Neural progenitor cell (in vitro differentiated cells): ENCODE results near the gene BTBD10. TPM values are rescaled to one million over a fixed set of nuclear protein-coding genes. Genes with fewer than 3 reads are reported as not detected.

Source experiments
- DNase-seq: peaks from one replicate; pipeline ENCODE4 v3.0.0-alpha.2; 2016; ENCODE audit warnings: low spot score
- H2AFZ ChIP-seq: fragments of 200-600 bp; sonication (generic); replicated peaks from 2 replicates; pipeline ENCODE4 v1.6.1; 2016; ENCODE audit warnings: antibody characterized with exemption
- H3F3A ChIP-seq: fragments of 200-600 bp; sonication (generic); 2 replicates; pipeline ENCODE4 v1.6.1; 2016; ENCODE audit warnings: antibody characterized with exemption, low read depth
- H3K27ac ChIP-seq: fragments of 200-600 bp; sonication (generic); 2 replicates; pipeline ENCODE4 v1.5.1; 2016; ENCODE audit warnings: mild to moderate bottlenecking
- H3K27me3 ChIP-seq: fragments of 200-600 bp; sonication (generic); 2 replicates; pipeline ENCODE4 v1.6.1; 2016; ENCODE audit warnings: mild to moderate bottlenecking, moderate library complexity
- H3K36me3 ChIP-seq: fragments of 200-600 bp; sonication (generic); 2 replicates; pipeline ENCODE4 v1.5.1; 2016
- H3K4me1 ChIP-seq: fragments of 200-600 bp; sonication (generic); 2 replicates; pipeline ENCODE4 v1.6.1; 2016; ENCODE audit warnings: mixed run types
- H3K4me2 ChIP-seq: fragments of 200-600 bp; sonication (generic); 2 replicates; pipeline ENCODE4 v1.6.1; 2016
- H3K4me3 ChIP-seq: fragments of 200-600 bp; sonication (generic); 2 replicates; pipeline ENCODE4 v1.5.1; 2016
- H3K79me2 ChIP-seq: fragments of 200-600 bp; sonication (generic); 2 replicates; pipeline ENCODE4 v1.6.1; 2016; ENCODE audit warnings: low read depth
- H3K9ac ChIP-seq: fragments of 200-600 bp; sonication (generic); 2 replicates; pipeline ENCODE4 v1.6.1; 2016
- H3K9me3 ChIP-seq: fragments of 200-600 bp; sonication (generic); 2 replicates; pipeline ENCODE4 v1.5.1; 2016; ENCODE audit warnings: low read depth
- H4K20me1 ChIP-seq: fragments of 200-600 bp; sonication (generic); 2 replicates; pipeline ENCODE4 v1.6.1; 2016; ENCODE audit warnings: low read depth
- H3K27ac Mint-ChIP-seq: 3 replicates; pipeline ENCODE4 v1.8.0; 2021; ENCODE audit warnings: mixed read lengths
- H3K27me3 Mint-ChIP-seq: 2 replicates; pipeline ENCODE4 v1.8.0; 2022; ENCODE audit warnings: low read depth, mild to moderate bottlenecking, inconsistent platforms, moderate library complexity, mixed read lengths; ENCODE audit not compliant: insufficient read depth
- H3K36me3 Mint-ChIP-seq: 3 replicates; pipeline ENCODE4 v1.8.0; 2021; ENCODE audit warnings: mixed read lengths
- H3K4me1 Mint-ChIP-seq: 3 replicates; pipeline ENCODE4 v1.8.0; 2021; ENCODE audit warnings: mixed read lengths
- H3K4me3 Mint-ChIP-seq: 3 replicates; pipeline ENCODE4 v1.8.0; 2021; ENCODE audit warnings: mild to moderate bottlenecking, moderate library complexity, mixed read lengths
- H3K9me3 Mint-ChIP-seq: 3 replicates; pipeline ENCODE4 v1.8.0; 2020; ENCODE audit warnings: mixed read lengths
- EZH2 ChIP-seq: fragments of 200-600 bp; sonication (generic); IDR thresholded peaks from 2 replicates; pipeline ENCODE4 v1.6.1; 2017; ENCODE audit warnings: antibody characterized with exemption, mild to moderate bottlenecking, moderate library complexity
- EZH2phosphoT487 ChIP-seq: fragments of 200-600 bp; sonication (generic); IDR thresholded peaks from 2 replicates; pipeline ENCODE4 v1.6.1; 2017; ENCODE audit warnings: antibody characterized with exemption
- total RNA-seq: library from RNA; depleted of rRNA; stranded (reverse); fragments of >200 nt; gene quantifications from 2 replicates; pipeline ENCODE4 v1.2.3, GENCODE V29; 2015; ENCODE audit warnings: low replicate concordance
- TF ChIP-seq, protein P1 (sequence below): fragments of 200-600 bp; sonication (generic); IDR thresholded peaks from 2 replicates; pipeline ENCODE4 v1.5.1; 2017; ENCODE audit warnings: antibody characterized with exemption, mild to moderate bottlenecking

Gene BTBD10
- total RNA-seq, 1 donor from 2014 or later = 59.3 TPM

DNA sequence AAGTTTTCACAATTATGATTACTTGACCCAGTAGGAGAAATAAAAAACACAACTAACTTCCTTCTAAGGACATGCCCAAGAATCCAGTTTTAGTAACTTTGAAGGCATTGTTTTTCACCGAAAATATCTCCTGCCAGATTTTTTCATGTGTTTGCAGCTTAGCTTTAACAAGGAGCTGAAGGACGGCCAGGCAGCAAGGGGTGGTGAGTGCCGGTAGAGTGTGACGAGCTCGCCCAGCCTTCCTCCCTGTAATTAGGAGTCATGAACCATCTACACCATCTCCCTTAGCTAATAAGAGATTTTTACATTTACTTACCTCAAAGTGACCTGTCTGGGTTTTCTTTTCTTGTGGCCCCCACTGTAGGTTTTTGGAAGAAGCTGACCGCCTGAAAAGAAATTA is 113.4 kb downstream of the BTBD10 start:
- Histone ChIP-seq H3K4me2 (no peak overlapping the region), H3K4me3 (no peak overlapping the region), H3K27ac (no peak overlapping the region), H3K79me2 (no peaks in the 10 kb centered on the region), H3K9ac (no peak overlapping the region), H3K36me3 (no peaks in the 10 kb centered on the region), H3F3A (no peaks in the 10 kb centered on the region), H3K27me3 (no peaks in the 10 kb centered on the region), H3K9me3 (no peaks in the 10 kb centered on the region), H3K4me1 (no peaks in the 10 kb centered on the region), H2AFZ (no peak overlapping the region), H4K20me1 (no peaks in the 10 kb centered on the region)
- Mint-ChIP-seq H3K27ac (no peak overlapping the region), H3K4me1 (peaks cover 4% of the 10 kb centered on the region), H3K4me3 (no peak overlapping the region), H3K36me3 (no peaks in the 10 kb centered on the region), H3K9me3 (no peaks in the 10 kb centered on the region), H3K27me3 (peaks cover 7% of the 10 kb centered on the region)
- DNase-seq = no peak
- no peak for TF ChIP-seq EZH2phosphoT487
- TF ChIP-seq EZH2 = no peak
- TF ChIP-seq, protein P1, sequence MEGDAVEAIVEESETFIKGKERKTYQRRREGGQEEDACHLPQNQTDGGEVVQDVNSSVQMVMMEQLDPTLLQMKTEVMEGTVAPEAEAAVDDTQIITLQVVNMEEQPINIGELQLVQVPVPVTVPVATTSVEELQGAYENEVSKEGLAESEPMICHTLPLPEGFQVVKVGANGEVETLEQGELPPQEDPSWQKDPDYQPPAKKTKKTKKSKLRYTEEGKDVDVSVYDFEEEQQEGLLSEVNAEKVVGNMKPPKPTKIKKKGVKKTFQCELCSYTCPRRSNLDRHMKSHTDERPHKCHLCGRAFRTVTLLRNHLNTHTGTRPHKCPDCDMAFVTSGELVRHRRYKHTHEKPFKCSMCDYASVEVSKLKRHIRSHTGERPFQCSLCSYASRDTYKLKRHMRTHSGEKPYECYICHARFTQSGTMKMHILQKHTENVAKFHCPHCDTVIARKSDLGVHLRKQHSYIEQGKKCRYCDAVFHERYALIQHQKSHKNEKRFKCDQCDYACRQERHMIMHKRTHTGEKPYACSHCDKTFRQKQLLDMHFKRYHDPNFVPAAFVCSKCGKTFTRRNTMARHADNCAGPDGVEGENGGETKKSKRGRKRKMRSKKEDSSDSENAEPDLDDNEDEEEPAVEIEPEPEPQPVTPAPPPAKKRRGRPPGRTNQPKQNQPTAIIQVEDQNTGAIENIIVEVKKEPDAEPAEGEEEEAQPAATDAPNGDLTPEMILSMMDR = no peak

DNA sequence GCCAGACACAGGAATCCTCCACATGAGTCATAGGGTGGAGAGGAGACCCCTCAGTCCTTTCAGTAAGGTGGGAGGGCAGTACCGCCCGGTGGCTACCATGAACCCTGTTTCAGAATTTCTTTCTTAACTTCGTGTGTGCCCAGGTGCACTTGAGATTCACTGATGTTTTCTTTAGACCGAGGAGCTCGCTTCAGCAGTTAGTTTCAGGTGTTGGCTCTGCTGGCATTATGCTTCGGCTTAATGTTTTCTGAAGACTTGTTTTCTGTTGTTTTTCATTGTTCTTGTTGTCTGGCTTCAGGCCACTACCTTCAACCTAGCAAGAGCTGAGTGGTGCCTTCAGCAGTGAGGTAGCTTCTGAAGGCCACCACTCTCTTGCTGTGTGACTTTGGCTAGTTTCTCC is 114.0 kb downstream of the BTBD10 start:
- Histone ChIP-seq H3K36me3 (no peaks in the 10 kb centered on the region), H3K9me3 (no peaks in the 10 kb centered on the region), H3K79me2 (no peaks in the 10 kb centered on the region), H3K4me3 (no peak overlapping the region), H3K27ac (no peak overlapping the region), H3K27me3 (no peaks in the 10 kb centered on the region), H4K20me1 (no peaks in the 10 kb centered on the region), H3K4me2 (no peak overlapping the region), H3F3A (no peaks in the 10 kb centered on the region), H2AFZ (no peak overlapping the region), H3K4me1 (no peaks in the 10 kb centered on the region), H3K9ac (no peak overlapping the region)
- H3K36me3 Mint-ChIP-seq = no peaks in the 10 kb centered on the region
- H3K4me1 Mint-ChIP-seq = peaks cover 4% of the 10 kb centered on the region
- TF ChIP-seq EZH2 = no peak
- no peak for TF ChIP-seq EZH2phosphoT487
- TF ChIP-seq, protein P1 = no peak
- peaks cover 2% of the 10 kb centered on the region for H3K27me3 Mint-ChIP-seq
- no peak overlapping the region for H3K27ac Mint-ChIP-seq
- no peak overlapping the region for H3K4me3 Mint-ChIP-seq
- DNase-seq = no peak
- H3K9me3 Mint-ChIP-seq = no peaks in the 10 kb centered on the region

DNA sequence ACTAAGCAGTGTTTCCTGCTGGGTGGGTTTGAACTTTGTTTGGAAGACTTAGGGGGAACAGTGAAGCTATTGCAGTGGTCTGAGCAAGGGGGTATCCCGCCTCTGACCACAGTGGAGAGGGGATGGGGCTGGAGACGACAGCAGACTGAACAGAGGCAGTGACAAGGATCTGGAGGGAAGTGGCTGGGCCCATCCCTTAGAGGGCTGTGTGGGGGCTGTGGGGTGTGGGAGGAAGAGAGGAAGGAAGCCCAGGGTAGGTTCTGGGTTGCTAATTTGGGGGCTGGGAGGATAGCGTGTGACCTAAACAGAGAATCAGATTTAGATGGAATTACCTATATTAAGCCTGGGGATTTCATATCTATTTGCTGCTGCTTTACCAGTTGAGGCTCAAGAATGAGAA is 114.7 kb downstream of the BTBD10 start:
- DNase-seq = no peak
- TF ChIP-seq EZH2phosphoT487 = no peak
- TF ChIP-seq EZH2 = no peak
- TF ChIP-seq, protein P1 = no peak
- H3K36me3 Mint-ChIP-seq = no peaks in the 10 kb centered on the region
- no peak overlapping the region for H2AFZ ChIP-seq
- no peaks in the 10 kb centered on the region for H3K9me3 ChIP-seq
- H3K4me3 Mint-ChIP-seq = no peak overlapping the region
- H3K9me3 Mint-ChIP-seq = no peaks in the 10 kb centered on the region
- H3K4me1 Mint-ChIP-seq = peaks cover 4% of the 10 kb centered on the region
- no peaks in the 10 kb centered on the region for H3K4me1 ChIP-seq
- no peaks in the 10 kb centered on the region for H3K27me3 ChIP-seq
- no peak overlapping the region for H3K4me3 ChIP-seq
- no peaks in the 10 kb centered on the region for H3K36me3 ChIP-seq
- no peaks in the 10 kb centered on the region for H3F3A ChIP-seq
- peak overlapping the region; percentile 72 for H3K27ac Mint-ChIP-seq
- peaks cover 2% of the 10 kb centered on the region for H3K27me3 Mint-ChIP-seq
- no peaks in the 10 kb centered on the region for H3K79me2 ChIP-seq
- H3K27ac ChIP-seq = no peak overlapping the region
- no peaks in the 10 kb centered on the region for H4K20me1 ChIP-seq
- no peak overlapping the region for H3K9ac ChIP-seq
- H3K4me2 ChIP-seq = no peak overlapping the region

DNA sequence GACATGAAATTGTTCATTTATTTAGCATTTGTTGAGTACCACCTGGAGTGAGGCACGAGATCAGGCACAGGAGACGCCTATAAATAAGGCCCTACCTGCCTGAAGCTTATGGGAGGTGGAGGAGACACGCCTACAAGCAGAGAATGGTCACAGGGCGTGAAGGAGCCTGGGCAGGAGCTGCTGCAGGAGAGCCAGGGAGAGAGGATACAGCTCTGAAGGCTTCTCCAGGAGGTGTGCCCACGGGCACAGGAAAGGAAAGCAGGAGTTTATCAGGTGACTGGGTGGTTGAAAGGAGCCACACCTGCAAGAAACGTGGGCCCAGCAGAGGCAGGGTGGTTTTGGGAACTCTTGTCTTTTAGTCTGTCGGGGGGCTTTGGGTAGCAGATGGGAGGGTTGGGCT is 115.1 kb downstream of the BTBD10 start:
- H3K36me3 Mint-ChIP-seq = no peaks in the 10 kb centered on the region
- Histone ChIP-seq H2AFZ (no peak overlapping the region), H3F3A (no peaks in the 10 kb centered on the region), H4K20me1 (no peaks in the 10 kb centered on the region), H3K27me3 (no peaks in the 10 kb centered on the region), H3K36me3 (no peaks in the 10 kb centered on the region), H3K4me2 (no peak overlapping the region), H3K9me3 (no peaks in the 10 kb centered on the region), H3K9ac (no peak overlapping the region), H3K79me2 (no peaks in the 10 kb centered on the region), H3K27ac (no peak overlapping the region), H3K4me3 (no peak overlapping the region), H3K4me1 (no peaks in the 10 kb centered on the region)
- peaks cover 2% of the 10 kb centered on the region for H3K27me3 Mint-ChIP-seq
- DNase-seq = no peak
- H3K27ac Mint-ChIP-seq = peak overlapping the region; percentile 72
- H3K4me1 Mint-ChIP-seq = peaks cover 4% of the 10 kb centered on the region
- TF ChIP-seq EZH2 (no peak), EZH2phosphoT487 (no peak)
- TF ChIP-seq, protein P1 = no peak
- no peaks in the 10 kb centered on the region for H3K9me3 Mint-ChIP-seq
- no peak overlapping the region for H3K4me3 Mint-ChIP-seq
